Bronchial epithelial cell (primary cell): ENCODE data around the gene CAPN8. TPM values are rescaled to one million over a fixed set of nuclear protein-coding genes. Genes with fewer than 3 reads are reported as not detected.

Experiments
- DNase-seq: peaks from one replicate; pipeline ENCODE4 v3.0.0-alpha.2; 2010; ENCODE audit warnings: low read depth
- FAIRE-seq: peaks from 2 replicates; lab custom pipeline; 2011; peaks lifted over from hg19 to GRCh38; lab: Jason Lieb, UNC
- H3K27me3 ChIP-seq: 2 replicates; pipeline ENCODE4 v1.5.1; 2011; ENCODE audit warnings: low read length; ENCODE audit not compliant: control insufficient read depth, insufficient read depth
- H3K36me3 ChIP-seq: 2 replicates; pipeline ENCODE4 v1.5.1; 2011; ENCODE audit warnings: low read length; ENCODE audit not compliant: control insufficient read depth, insufficient read depth
- H3K4me3 ChIP-seq: 2 replicates; pipeline ENCODE4 v1.5.1; 2011; ENCODE audit warnings: mild to moderate bottlenecking, low read depth, low read length, control low read depth
- CTCF ChIP-seq: IDR thresholded peaks from 2 replicates; pipeline ENCODE4 v1.5.1; 2011; ENCODE audit warnings: mild to moderate bottlenecking, moderate library complexity, low read length, control low read depth, inconsistent platforms; ENCODE audit not compliant: insufficient read depth, severe bottlenecking
- total RNA-seq: library from RNA; depleted of rRNA; stranded (reverse); fragments of >200 nt; gene quantifications from 2 replicates; pipeline ENCODE4 v1.2.1, GENCODE V29; 2014

CAPN8 gene
- total RNA-seq, 1 donor from 2014 or later: under 0.01 TPM

DNA sequence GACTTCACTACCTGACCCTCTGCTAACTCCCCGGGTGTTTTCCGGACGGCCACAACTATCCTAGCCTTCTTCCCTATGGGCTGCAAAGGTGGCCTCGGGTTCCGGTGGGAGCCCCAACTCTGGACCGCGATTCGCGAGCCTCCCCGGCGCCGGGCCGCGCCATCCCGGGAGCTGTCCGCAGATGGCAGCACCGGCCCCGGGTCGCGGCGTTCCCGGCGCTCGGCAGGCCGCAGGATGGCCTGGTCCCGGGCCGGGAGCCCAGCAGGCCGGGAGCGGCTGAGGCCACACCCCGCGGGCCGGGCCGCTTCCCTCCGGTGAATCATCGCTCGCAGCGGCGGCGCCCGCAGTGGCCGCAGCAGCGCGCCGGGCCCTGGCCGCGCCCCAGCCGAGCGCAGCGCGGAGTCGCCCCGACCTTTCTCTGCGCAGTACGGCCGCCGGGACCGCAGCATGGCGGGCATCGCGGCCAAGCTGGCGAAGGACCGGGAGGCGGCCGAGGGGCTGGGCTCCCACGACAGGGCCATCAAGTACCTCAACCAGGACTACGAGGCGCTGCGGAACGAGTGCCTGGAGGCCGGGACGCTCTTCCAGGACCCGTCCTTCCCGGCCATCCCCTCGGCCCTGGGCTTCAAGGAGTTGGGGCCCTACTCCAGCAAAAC is 46.8 kb upstream of the CAPN8 start, which contains the start of gene CAPN2:
Gene CAPN2, plus strand, starts transcription at position 346 of the 656 bp plus-strand sequence. Its CDS starts 102 bp downstream, at position 448.
- no peak for FAIRE-seq
- peaks cover 6% of the 10 kb centered on the region for H3K36me3 ChIP-seq
- DNase-seq: peak; percentile 71

GRCh38 chr1:223711747-223712193 is 46.3 kb upstream of the CAPN8 start:
- H3K27me3 ChIP-seq: no peaks in the 10 kb centered on the region
- H3K4me3 ChIP-seq: peak overlapping the region; percentile 97
- peaks cover 2% of the 10 kb centered on the region for H3K36me3 ChIP-seq
- TF ChIP-seq CTCF: no peak
- FAIRE-seq (no peak), DNase-seq (no peak)

More for the DNA sequence above, 46.8 kb upstream of the CAPN8 start, which contains the start of gene CAPN2:
- Histone ChIP-seq H3K4me3 (peak within 1 kb of the TSS; percentile 97), H3K27me3 (no peaks in the 10 kb centered on the region)
- peak; percentile 72 for TF ChIP-seq CTCF

- no peaks in the 10 kb centered on the region for H3K27me3 ChIP-seq
- H3K36me3 ChIP-seq: peaks cover 2% of the 10 kb centered on the region
- DNase-seq (peak; percentile 70), FAIRE-seq (no peak)
- TF ChIP-seq CTCF: no peak
- no peak overlapping the region for H3K4me3 ChIP-seq
Observed at GRCh38 chr1:223711173-223711572, 45.7 kb upstream of the CAPN8 start.

- no peak for DNase-seq
- Histone ChIP-seq H3K27me3 (no peaks in the 10 kb centered on the region), H3K36me3 (peaks cover under 1% of the 10 kb centered on the region), H3K4me3 (no peak overlapping the region)
- TF ChIP-seq CTCF: no peak
- no peak for FAIRE-seq
Observed at GRCh38 chr1:223710179-223711133, 45.0 kb upstream of the CAPN8 start.

- H3K4me3 ChIP-seq: no peak overlapping the region
- TF ChIP-seq CTCF: peak; percentile 23
- no peak for DNase-seq
- FAIRE-seq: no peak
- no peaks in the 10 kb centered on the region for H3K36me3 ChIP-seq
- no peaks in the 10 kb centered on the region for H3K27me3 ChIP-seq
Observed at GRCh38 chr1:223709598-223709997, 44.1 kb upstream of the CAPN8 start.
